Neural crest cell (in vitro differentiated cells): ENCODE data around the gene SCRN1. TPM values are rescaled to one million over a fixed set of nuclear protein-coding genes. Genes with fewer than 3 reads are reported as not detected.
A peak's percentile ranks its signal among the peaks of the same experiment; 100 is the strongest.

Source experiments
- DNase-seq: peaks from one replicate; pipeline ENCODE4 v3.0.0; 2021; ENCODE audit warnings: low read depth, mixed read lengths, low spot score
- H3K27ac Mint-ChIP-seq: one replicate; pipeline ENCODE4 v1.8.0; 2021; ENCODE audit warnings: mild to moderate bottlenecking, mixed read lengths; ENCODE audit not compliant: unreplicated experiment
- H3K27me3 Mint-ChIP-seq: 2 replicates; pipeline ENCODE4 v1.8.0; 2021; ENCODE audit warnings: low read depth, mild to moderate bottlenecking, mixed read lengths
- H3K36me3 Mint-ChIP-seq: 2 replicates; pipeline ENCODE4 v1.8.0; 2021; ENCODE audit warnings: low read depth, mild to moderate bottlenecking, mixed read lengths
- H3K4me1 Mint-ChIP-seq: 2 replicates; pipeline ENCODE4 v1.8.0; 2021; ENCODE audit warnings: mixed read lengths
- H3K4me3 Mint-ChIP-seq: one replicate; pipeline ENCODE4 v1.8.0; 2021; ENCODE audit warnings: mild to moderate bottlenecking, mixed read lengths
- H3K9me3 Mint-ChIP-seq: 2 replicates; pipeline ENCODE4 v1.8.0; 2021; ENCODE audit warnings: mixed read lengths
- total RNA-seq: library from RNA; stranded (reverse); gene quantifications from 2 replicates; pipeline ENCODE4 v1.2.1, GENCODE V29; 2021
- TF ChIP-seq, protein P1 (sequence below): fragments of 200-600 bp; sonication (generic); conservative IDR thresholded peaks from 2 replicates; pipeline ENCODE4 v1.5.0; 2021; ENCODE audit warnings: antibody characterized with exemption, mild to moderate bottlenecking

Gene SCRN1
- total RNA-seq, 1 donor from 2014 or later, result 76.8 TPM

DNA sequence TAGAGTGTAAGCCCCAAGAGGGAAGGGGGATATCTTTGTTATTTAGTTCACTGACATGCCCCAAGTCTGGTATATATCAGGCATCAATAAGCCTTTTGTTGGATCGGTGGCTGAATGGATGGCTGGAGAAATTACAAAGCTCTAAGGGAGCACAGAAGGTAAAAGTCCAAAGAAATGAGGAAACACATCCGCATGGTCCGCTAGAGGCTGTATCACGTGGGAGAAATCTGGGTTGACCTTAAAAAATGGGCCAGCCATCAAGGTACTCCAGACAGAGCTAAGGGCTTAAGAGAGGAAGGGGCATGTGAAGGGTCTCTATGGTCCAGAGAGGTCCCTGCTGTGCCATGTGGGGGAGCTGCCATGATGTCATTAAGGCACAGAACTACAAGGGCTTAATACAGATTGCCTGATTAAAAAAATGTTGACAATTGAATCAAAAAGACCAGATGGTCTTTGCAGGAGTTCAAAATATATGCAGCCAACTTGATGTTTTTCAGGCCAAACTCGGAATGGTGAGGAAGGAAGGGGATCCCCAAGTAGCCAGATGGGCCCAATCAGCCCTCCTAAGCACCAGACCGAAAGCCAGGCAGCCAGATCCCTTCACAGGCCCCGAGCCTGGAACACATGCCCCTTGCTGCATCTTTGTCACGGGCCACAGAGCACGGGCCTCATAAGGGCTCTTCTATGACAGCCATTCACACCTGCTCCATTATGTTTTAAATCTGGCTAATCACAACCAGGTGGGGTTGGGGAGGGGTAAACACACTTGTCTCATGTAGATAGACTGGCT lies 31.9 kb downstream of the SCRN1 start:
- peaks cover 3% of the 10 kb centered on the region for H3K9me3 Mint-ChIP-seq
- DNase-seq, result no peak
- TF ChIP-seq, protein P1, sequence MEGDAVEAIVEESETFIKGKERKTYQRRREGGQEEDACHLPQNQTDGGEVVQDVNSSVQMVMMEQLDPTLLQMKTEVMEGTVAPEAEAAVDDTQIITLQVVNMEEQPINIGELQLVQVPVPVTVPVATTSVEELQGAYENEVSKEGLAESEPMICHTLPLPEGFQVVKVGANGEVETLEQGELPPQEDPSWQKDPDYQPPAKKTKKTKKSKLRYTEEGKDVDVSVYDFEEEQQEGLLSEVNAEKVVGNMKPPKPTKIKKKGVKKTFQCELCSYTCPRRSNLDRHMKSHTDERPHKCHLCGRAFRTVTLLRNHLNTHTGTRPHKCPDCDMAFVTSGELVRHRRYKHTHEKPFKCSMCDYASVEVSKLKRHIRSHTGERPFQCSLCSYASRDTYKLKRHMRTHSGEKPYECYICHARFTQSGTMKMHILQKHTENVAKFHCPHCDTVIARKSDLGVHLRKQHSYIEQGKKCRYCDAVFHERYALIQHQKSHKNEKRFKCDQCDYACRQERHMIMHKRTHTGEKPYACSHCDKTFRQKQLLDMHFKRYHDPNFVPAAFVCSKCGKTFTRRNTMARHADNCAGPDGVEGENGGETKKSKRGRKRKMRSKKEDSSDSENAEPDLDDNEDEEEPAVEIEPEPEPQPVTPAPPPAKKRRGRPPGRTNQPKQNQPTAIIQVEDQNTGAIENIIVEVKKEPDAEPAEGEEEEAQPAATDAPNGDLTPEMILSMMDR, result no peak
- no peak overlapping the region for H3K27ac Mint-ChIP-seq
- H3K4me3 Mint-ChIP-seq, result no peak overlapping the region
- H3K27me3 Mint-ChIP-seq, result no peaks in the 10 kb centered on the region
- H3K4me1 Mint-ChIP-seq, result peaks cover 22% of the 10 kb centered on the region
- peaks cover 26% of the 10 kb centered on the region for H3K36me3 Mint-ChIP-seq

GRCh38 chr7:29956487-29956836 lies 33.1 kb downstream of the SCRN1 start:
- TF ChIP-seq, protein P1, result no peak
- Mint-ChIP-seq H3K9me3 (peaks cover 3% of the 10 kb centered on the region), H3K27ac (no peak overlapping the region), H3K27me3 (no peaks in the 10 kb centered on the region), H3K4me1 (peaks cover 22% of the 10 kb centered on the region), H3K36me3 (peaks cover 26% of the 10 kb centered on the region), H3K4me3 (no peak overlapping the region)
- no peak for DNase-seq

- DNase-seq, result no peak
- Mint-ChIP-seq H3K9me3 (peaks cover 3% of the 10 kb centered on the region), H3K27me3 (no peaks in the 10 kb centered on the region), H3K36me3 (peaks cover 29% of the 10 kb centered on the region), H3K4me1 (peaks cover 22% of the 10 kb centered on the region), H3K4me3 (no peak overlapping the region), H3K27ac (no peak overlapping the region)
- TF ChIP-seq, protein P1, result no peak
Measured at GRCh38 chr7:29955799-29956486, 33.7 kb downstream of the SCRN1 start.

GRCh38 chr7:29955075-29955792 lies 34.4 kb downstream of the SCRN1 start:
- Mint-ChIP-seq H3K27me3 (no peaks in the 10 kb centered on the region), H3K36me3 (peaks cover 29% of the 10 kb centered on the region), H3K4me3 (no peak overlapping the region), H3K27ac (no peak overlapping the region), H3K9me3 (peaks cover 3% of the 10 kb centered on the region), H3K4me1 (peaks cover 22% of the 10 kb centered on the region)
- TF ChIP-seq, protein P1, result no peak
- no peak for DNase-seq

DNA sequence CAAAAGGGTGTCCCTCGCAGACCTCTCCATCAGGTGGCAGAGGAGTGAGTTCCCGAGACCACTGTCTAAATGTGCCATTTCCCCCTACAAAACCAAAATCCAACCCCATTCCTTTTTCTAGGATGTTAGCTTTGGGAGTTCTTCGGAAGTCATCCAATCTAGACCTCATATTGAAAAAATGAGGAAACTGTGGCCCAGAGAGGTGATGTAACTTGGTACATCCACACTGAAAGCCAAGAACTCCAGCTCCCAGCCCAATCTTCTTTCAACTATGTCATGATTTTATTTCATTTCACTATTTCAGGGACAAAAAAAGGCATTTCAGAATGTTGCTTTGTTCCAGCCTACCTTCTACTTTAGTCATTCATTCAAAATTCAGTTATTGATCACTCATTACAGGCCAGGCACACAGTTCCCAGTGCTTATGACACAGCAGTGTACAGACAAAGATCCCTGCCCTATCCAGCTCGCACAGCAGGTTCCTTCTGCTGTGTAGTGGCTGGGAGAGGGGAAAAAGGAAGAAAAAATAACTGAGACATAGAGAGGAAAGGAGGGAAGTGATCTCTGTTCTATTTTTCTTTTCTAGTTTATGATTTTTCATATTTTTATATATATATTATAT lies 35.8 kb downstream of the SCRN1 start:
- H3K9me3 Mint-ChIP-seq, result no peaks in the 10 kb centered on the region
- H3K4me1 Mint-ChIP-seq, result peaks cover 20% of the 10 kb centered on the region
- TF ChIP-seq, protein P1, result no peak
- H3K4me3 Mint-ChIP-seq, result no peak overlapping the region
- DNase-seq, result no peak
- H3K27ac Mint-ChIP-seq, result peak overlapping the region; percentile 68
- peaks cover 21% of the 10 kb centered on the region for H3K36me3 Mint-ChIP-seq
- H3K27me3 Mint-ChIP-seq, result no peaks in the 10 kb centered on the region
